GM18505 (cell line): ENCODE data around the gene FBXO34.

ENCODE experiments used
- ATAC-seq: cut with Tn5 transposase; IDR thresholded peaks from one replicate; pipeline ENCODE4 v1.9.1; 2021; ENCODE audit not compliant: unreplicated experiment
- POLR2A ChIP-seq: IDR thresholded peaks from 4 replicates; pipeline ENCODE4 v1.6.1; 2011; ENCODE audit warnings: borderline replicate concordance; ENCODE audit not compliant: insufficient read depth, insufficient read length; ENCODE audit errors: extremely low read depth

FBXO34 gene

GRCh38 chr14:55399183-55399582, 128.0 kb downstream of the FBXO34 start:
- TF ChIP-seq POLR2A = no peak
- ATAC-seq = no peak

- ATAC-seq = no peak
- no peak for TF ChIP-seq POLR2A
Observed at GRCh38 chr14:55399852-55400251, 128.6 kb downstream of the FBXO34 start.

GRCh38 chr14:55401751-55402150, 130.5 kb downstream of the FBXO34 start:
- no peak for ATAC-seq
- no peak for TF ChIP-seq POLR2A
